Muscle of back (tissue), 13 donors: ENCODE data around the gene SQSTM1. TPM values are rescaled to one million over a fixed set of nuclear protein-coding genes. Genes with fewer than 3 reads are reported as not detected.
"Not testable (repeated sequence)": the region's sequence is repeated elsewhere in the genome, so short reads cannot be mapped to it uniquely, and the experiment has no call there.

Experiments used
- DNase-seq, 3 donors: peaks; one replicate each; pipeline versions ENCODE4 v3.0.0 to v3.0.0-alpha.2; 2013
- long read RNA-seq, 9 donors: transcript quantifications; one replicate each; lab custom pipeline, GENCODE V29; 2026
- polyA plus RNA-seq, 10 donors: library from polyadenylated mRNA; unstranded; fragments of 120-200 nt; gene quantifications; one replicate each; pipeline ENCODE4 v1.2.1, GENCODE V29; 2013; ENCODE audit not compliant: insufficient read length in 10 of 10

The SQSTM1 gene
- 10 to 100 TPM; 56.1 to 76.1 (median 61.2) TPM for polyA plus RNA-seq
- long read RNA-seq, donor 1, transcript SQSTM1-202 (8 exons, 2,986 nt): major isoform, 9 of 110 reads
- long read RNA-seq, donor 1, partial matches to known transcripts: 101 of 110 reads
- long read RNA-seq, donor 1, other reads (novel, unspliced or antisense): 0 of 110 reads
- long read RNA-seq, donor 2, transcript SQSTM1-202 (8 exons, 2,986 nt): major isoform, 5 of 20 reads
- long read RNA-seq, donor 2, partial matches to known transcripts: 15 of 20 reads
- long read RNA-seq, donor 2, other reads (novel, unspliced or antisense): 0 of 20 reads
- long read RNA-seq, donor 3: 0 reads
- long read RNA-seq, donor 4, transcript SQSTM1-202 (8 exons, 2,986 nt): major isoform, 6 of 57 reads
- long read RNA-seq, donor 4, partial matches to known transcripts: 49 of 57 reads
- long read RNA-seq, donor 4, other reads (novel, unspliced or antisense): 0 of 57 reads
- long read RNA-seq, donor 5, transcript SQSTM1-202 (8 exons, 2,986 nt): major isoform, 9 of 89 reads
- long read RNA-seq, donor 5, partial matches to known transcripts: 79 of 89 reads
- long read RNA-seq, donor 5, other reads (novel, unspliced or antisense): 0 of 89 reads
- long read RNA-seq, donor 6, transcript SQSTM1-202 (8 exons, 2,986 nt): major isoform, 9 of 122 reads
- long read RNA-seq, donor 6, partial matches to known transcripts: 113 of 122 reads
- long read RNA-seq, donor 6, other reads (novel, unspliced or antisense): 0 of 122 reads
- long read RNA-seq, donor 7, transcript SQSTM1-202 (8 exons, 2,986 nt): major isoform, 10 of 11 reads
- long read RNA-seq, donor 7, partial matches to known transcripts: 0 of 11 reads
- long read RNA-seq, donor 7, other reads (novel, unspliced or antisense): 0 of 11 reads
- long read RNA-seq, donor 8, transcript SQSTM1-202 (8 exons, 2,986 nt): major isoform, 5 of 26 reads
- long read RNA-seq, donor 8, partial matches to known transcripts: 20 of 26 reads
- long read RNA-seq, donor 8, other reads (novel, unspliced or antisense): 0 of 26 reads
- long read RNA-seq, donor 9, partial matches to known transcripts: 0 of 2 reads
- long read RNA-seq, donor 9, other reads (novel, unspliced or antisense): 0 of 2 reads

DNA sequence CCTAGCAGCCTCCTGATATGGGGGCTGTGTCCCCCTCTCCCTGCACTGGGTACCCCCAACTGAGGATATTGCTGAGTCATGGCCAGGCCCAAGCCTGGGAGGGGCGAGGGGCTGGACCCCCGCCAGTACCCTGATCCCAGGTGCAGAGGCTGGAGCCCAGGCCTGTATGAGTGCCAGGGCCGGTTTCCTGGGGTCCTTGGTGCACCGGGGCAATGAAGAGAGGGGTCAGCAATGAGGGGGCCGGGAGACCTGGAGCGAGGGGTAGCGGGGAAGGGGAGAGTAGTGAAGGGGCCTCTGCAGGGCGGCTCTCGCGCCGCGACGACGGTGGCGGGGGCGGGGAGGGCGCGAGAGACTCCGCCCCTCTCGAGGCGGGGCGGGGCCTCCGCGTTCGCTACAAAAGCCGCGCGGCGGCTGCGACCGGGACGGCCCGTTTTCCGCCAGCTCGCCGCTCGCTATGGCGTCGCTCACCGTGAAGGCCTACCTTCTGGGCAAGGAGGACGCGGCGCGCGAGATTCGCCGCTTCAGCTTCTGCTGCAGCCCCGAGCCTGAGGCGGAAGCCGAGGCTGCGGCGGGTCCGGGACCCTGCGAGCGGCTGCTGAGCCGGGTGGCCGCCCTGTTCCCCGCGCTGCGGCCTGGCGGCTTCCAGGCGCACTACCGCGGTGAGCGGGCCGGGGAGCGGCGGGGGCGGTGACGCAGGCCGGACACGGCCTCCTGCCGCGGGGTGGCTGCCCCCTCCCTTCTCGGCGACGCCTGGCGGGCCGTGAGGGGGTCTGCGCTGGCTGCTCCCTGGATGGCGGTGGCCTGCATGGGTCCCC, at the start of gene SQSTM1:
TSS of gene SQSTM1 (plus strand) at position 423 of the 815 bp plus-strand sequence. CDS start at position 455, 32 bp downstream.
- peak; percentile 80 to 96 (median 93) for DNase-seq

DNA sequence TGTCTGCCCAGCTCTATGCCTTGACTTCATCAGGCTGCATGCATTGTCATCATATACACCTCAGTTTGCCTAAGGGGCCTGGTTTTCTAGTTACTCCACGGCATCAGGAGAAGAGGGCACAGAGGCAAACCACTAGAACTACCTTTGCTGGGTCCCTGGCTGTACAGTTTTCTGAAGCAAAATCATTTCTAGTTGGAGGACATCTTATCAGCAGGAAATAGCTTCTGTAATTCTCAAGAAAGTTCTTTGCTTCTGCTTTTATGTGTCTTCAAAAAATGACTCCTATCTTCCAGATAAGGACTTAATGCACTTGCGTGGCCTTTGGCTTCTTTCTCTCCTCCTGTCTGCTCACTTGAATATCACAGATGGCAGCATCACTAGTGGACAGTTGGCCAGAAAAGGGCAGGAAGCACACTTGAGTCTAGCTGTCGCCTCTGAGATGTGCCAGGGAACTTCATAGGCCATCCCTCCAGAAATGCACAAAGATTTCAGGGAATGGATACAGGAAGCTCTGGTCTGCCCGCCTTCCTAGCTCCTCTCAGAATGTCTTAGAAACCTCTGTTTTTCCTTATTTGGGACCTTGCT, 49.3 kb upstream of the SQSTM1 start:
- DNase-seq: no peak

DNA sequence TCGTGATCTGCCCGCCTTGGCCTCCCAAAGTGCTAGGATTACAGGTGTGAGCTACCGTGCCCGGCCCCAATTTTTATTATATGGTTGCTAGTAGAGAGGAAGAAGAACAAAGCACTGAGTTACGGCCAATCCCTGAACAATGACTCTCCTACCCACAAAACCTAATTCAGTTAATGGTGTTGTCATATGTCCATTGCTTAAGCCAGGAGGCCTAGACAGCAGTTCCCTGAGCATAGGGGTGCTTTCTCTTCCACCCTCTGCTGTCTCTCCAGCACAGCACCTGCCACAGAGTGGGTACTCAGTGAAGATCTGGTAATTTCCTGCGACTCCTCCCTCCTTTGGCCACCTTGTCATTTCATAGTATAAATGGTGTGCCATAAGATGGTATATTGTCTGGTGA, 48.4 kb upstream of the SQSTM1 start:
- DNase-seq: no peak

DNA sequence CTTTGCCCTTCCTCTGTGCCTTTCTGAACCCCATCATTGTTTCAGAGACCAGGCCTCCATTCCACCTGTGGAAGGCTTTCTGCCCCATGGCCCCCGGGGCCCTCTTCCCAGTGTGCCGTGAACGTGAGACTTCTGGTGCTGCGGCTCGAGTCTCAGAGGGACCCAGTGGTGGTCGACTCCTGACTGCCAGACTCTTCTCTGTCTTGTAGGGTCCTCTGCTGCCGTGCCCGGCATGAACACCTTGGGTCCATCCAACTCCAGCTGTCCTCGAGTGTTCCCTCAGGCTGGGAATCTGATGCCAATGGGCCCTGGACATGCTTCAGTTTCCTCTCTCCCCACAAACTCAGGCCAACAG, 47.0 kb upstream of the SQSTM1 start:
- DNase-seq: no peak

DNA sequence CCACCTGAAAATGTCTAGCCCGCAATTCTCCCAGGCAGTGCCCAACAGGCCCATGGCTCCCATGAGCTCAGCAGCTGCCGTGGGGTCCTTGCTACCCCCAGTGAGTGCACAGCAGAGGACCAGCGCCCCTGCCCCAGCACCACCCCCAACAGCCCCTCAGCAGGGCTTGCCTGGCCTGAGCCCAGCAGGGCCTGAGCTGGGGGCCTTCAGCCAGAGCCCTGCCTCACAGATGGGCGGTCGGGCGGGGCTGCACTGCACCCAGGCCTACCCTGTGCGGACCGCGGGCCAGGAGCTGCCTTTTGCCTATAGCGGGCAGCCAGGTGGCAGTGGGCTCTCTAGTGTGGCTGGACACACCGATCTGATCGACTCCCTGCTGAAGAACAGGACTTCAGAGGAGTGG, 46.3 kb upstream of the SQSTM1 start:
- DNase-seq: no peak

DNA sequence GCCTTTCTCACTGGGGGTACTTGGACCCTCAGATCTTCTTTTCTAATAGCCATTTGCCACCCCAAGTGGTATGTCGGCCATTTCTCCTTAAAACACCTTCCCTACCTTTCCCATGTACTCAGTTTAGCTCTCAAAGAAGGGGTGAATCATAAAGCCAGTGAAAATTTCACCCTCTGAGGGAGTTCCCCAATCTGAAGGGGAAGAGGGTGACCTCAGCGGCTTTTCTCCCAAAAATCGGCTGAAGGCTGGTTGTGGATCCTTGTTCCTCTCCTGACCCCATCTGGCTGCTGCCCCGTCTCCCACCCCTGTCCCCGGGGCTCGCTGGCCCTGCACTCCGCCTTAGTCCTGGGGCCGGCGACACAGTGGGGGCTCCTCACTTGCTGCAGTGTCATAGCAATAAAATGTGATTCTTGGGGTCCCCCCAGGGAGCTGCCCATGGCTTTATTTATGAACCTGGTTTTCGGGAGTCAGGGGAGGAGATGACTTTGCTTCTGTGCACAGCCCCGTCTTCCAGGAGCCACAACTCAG, 44.2 kb upstream of the SQSTM1 start:
- no peak for DNase-seq

DNA sequence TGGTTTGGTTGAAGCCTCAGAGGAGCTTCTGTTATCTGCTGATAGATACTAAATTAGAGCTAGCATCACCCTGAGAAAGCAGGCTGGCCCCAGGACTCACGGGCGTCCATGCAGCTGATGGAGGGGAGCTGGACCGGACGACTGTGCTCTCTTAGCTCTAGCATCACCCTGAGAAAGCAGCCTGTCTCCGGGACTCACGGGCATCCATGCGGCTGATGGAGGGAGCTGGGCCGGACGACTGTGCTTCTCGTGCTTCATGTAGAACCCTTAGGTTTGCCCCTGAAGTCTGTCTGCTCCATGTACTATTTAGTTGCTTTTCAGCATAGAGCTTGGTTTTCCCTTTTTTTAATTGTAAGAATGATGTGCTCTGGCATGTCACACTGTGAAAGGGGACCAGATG, 43.2 kb upstream of the SQSTM1 start:
- no peak for DNase-seq

DNA sequence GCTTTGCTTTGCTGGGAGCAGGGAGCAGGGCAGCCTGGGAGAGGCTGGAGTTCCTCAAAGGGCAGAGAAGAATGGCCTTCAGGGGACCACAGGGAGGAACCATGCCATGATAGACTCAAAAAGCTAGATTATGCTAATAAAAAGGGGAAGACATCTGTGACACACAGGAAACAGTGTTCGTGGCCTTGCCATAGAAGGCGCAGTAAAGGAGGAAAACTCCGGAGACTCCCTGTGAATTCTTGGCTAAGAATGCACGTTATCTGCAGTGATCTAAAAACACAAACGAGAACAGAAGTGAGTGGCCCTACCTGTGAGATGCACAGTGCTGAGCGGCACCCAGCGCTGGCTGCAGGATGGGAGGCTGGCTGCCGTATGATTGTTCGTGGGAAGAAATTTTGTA, 42.8 kb upstream of the SQSTM1 start:
- no peak for DNase-seq

DNA sequence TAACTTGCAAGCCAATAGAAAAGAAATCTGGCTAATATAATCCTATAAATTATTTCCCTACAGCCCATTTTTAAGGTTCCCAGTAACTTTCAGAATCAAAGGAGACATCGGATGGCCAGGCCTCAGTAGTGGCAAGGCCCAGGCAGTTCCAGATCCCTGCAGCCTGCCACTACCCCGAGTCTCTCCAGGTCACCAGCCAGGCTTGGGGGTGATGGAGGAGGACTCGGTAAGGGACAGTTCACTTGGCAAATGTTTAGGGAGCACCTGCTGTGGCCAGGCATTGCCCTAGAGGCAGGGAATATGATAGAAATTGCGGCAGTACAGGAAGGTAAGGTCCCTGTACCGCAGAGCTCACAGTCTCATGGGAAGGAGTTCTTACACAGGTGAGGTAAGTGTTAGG, 42.1 kb upstream of the SQSTM1 start:
- DNase-seq: no peak

DNA sequence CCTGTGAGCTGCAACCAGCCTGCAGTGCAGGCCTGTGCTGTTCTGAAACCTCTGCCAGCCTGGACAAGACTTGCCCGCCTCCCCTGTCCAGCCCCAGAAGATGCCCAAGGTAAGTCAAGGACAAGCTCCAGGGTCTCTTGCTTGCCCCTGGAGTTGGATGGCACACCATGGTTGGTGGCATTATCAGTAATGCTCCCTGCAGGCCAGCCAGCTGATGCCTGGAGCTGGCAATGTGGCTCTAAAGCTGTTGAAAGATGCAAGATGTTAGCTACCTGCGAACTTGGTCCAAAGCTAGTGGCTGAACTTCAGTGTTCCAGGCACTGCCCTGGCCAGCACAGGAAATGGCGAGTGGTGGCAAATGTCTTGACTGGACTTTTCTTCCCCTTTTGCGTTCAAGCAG, 40.9 kb upstream of the SQSTM1 start:
- DNase-seq: no peak

DNA sequence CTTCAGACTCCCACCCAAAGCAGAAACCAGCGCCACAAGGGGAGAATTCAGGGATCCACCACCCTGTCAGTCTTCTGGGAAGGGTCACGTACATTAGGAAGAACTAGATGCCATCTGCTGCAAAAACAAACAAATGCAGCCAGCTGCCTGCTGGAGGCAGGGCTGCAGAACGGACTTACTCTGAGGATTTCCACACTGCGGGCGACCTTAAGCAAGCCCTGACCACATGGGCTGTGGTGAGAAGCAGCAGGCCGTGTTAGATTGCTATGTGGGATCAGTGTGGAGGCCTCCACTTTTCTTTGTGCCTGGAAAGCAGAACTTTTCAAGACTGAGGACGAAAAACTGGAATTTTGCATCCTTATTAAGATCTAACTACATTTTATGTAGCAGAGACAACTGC, 40.3 kb upstream of the SQSTM1 start:
- no peak for DNase-seq

DNA sequence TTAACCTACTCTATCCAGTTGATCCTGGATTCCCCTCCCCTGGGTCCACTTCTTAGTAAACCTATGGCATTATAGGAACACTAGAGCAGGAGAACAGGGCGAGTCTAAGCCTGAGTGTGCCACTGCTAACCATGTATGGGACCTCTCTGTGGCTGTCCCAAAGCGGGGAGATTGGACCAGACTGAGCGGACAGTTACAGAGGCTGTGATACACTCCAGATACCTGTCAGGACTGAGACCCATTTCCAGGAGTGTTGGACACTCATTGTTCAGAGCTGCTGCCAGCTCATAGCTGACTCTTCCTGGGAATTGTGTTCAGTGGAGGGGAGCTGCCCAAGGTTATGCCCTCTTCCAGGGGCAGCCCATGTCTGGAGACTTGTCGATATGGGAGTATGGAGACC, 38.9 kb upstream of the SQSTM1 start:
- no peak for DNase-seq

DNA sequence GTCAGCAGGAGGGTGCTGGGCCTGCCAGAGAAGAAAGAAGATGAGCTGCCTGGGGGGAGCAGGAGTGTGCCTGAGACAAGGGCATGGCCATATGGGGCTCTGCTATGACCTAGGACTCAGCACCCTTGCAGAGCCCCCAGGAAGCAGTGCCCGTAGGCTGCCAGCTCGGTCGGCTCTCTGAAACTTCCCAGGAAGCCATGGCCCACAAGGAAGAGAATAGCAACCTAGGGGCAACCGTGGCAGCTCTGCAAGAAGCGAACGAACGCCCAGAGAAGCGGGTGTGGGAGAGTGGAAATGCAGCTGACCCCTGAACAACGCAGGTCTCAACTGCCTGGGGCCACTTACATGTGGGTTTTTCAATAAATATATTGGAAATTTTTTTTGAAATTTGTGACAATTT, 37.6 kb upstream of the SQSTM1 start:
- no peak for DNase-seq

DNA sequence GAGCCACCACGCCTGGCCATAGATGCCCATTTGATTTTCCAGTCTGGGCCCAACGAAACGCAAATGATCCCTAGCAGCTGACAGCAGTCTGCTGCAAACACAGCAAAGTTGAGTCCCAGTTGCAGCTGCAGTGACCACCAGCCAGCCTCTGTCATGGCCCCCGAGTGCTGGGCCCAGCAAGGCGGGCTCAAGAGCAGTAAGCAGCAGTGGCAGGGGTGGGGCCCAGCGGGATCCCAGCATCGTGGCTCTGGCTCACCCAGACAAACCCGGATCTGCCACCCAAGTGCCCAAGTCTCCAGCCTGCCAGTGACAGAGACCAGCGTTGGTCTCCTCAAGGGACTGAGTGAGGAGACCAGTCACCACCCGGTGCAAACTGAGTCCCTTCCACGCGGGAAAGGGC, 33.8 kb upstream of the SQSTM1 start:
- no peak for DNase-seq

DNA sequence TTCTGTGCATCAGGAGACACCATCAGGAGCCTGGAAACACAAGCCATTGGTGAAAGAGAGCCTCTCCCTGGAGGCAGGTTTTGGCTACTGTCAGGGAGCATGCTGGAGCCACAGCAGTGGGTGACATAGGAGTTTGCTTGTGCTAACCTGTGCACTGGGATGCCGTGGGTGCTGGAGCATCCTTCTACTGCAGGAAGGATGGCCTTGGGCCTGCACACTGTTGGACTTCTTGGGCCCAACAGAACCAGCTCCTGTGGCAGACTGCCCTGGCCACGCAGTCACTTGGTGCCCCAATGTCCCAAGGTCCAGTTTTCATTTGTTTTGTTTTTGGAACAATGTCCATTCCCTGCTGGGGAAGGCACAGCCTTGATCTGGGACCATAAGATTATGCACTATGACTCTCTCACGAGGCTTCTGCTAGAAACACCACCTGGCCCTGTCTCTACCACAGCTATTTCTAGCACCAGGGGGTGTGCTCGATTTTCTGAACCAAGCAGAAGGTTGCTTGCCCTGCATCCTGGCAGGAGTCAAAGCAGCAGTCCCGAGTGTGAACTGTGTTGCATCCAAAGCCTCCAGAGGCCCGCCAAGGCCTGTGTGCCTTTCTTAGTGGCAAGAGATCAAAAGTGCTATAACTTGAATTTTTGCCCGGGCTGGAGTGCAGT, 32.4 kb upstream of the SQSTM1 start:
- DNase-seq: no peak

DNA sequence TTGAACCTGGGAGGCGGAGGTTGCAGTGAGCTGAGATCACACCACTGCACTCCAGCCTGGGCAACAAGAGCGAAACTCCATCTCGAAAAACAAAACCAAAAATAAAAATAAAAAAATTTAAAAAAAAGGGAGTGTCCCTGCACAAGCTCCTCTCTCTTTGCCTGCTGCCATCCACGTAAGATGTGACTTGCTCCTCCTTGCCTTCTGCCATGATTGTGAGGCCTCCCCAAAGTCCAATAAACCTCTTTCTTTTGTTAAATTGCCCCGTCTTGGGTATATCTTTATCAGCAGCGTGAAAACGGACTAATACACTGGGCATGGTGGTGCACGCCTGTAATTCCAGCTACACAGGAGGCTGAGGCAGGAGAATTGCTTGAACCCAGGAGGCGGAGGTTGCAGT, 31.4 kb upstream of the SQSTM1 start:
- DNase-seq: not testable (repeated sequence)

DNA sequence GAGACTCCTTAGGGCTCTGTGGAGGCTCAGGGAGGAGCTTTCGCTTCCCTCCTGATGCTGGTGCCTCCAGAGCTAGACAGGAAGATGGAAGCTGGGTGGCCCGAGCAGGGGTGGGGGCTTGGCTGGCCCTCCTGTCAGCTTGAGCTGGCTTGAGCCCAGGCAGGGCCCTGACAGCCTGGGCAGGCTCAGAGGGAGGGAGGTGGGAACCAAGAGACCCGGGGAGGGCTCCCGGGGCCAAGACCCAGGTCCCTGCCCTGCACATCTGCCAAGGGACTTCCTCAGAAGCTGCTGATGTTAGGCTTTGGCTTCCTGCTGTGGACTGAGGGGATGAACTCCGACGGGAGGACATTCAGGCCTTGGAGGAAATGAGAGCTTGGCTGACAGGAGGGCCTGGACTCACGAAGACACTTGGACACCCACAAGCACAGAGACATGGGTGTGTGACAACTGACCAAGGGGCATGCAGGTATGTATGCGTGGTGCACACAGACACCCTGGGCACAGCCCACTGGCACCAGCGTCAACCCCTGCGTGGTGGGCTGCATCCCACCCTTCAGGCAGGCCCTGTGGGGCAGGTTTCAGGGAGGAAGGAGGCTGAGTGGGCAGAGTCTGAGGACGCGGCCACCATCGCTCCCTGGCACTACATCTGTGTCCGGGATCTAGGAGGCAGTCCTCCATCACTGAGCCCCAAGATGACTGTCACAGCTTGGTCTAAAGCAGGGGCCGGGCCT, 28.7 kb upstream of the SQSTM1 start:
- DNase-seq: peak in 1 of 3 donors; percentile 57

DNA sequence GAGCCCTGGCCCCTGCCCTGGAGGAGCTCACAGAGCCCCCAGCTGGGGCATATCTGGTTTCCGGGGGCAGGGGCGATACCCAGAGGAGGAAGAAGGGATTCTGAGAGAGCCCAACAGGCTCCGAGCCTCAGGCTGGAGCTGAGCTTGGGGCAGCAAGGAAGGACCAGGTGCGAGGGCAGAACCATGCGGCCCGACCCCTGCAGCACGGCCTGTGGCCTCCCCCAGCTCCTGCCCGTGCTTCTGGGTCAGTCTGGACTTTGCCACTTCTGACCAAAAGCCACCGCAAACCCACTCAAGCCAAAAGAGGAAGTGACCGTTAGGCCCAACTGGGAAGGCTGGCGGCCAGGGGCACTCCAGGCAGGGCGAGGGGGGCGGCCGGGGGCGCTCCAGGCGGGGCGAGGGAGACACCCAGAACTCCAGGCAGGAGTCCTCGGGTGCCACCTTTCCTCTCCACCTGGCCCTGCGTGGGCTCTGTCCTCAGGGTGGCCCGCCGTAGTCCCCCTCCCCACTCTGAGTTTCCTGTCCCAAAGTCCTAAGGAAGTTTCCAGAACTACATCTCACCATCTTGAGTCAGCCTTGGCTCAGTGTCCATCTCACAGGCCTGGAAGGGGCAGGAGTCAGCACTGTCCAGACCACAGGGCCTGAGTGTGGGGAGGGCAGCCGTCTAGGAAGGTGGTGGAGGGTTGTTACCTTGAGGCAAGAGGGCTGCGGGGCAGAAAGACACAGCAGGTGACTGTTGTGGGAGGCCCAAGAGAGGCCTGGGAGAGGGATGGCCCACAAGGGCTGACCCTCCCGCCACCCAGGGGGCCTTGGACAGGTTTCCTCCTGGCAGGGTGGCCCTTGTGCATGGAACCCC, 27.9 kb upstream of the SQSTM1 start:
- no peak for DNase-seq
